HS-5 (cell line): ENCODE results near the gene TCERG1L.
"Not testable (repeated sequence)": the region's sequence is repeated elsewhere in the genome, so short reads cannot be mapped to it uniquely, and the experiment has no call there.

ENCODE experiments used
- DNase-seq: peaks from one replicate; pipeline ENCODE4 v3.0.0-alpha.2; 2012; ENCODE audit warnings: low read depth

TCERG1L gene

DNA sequence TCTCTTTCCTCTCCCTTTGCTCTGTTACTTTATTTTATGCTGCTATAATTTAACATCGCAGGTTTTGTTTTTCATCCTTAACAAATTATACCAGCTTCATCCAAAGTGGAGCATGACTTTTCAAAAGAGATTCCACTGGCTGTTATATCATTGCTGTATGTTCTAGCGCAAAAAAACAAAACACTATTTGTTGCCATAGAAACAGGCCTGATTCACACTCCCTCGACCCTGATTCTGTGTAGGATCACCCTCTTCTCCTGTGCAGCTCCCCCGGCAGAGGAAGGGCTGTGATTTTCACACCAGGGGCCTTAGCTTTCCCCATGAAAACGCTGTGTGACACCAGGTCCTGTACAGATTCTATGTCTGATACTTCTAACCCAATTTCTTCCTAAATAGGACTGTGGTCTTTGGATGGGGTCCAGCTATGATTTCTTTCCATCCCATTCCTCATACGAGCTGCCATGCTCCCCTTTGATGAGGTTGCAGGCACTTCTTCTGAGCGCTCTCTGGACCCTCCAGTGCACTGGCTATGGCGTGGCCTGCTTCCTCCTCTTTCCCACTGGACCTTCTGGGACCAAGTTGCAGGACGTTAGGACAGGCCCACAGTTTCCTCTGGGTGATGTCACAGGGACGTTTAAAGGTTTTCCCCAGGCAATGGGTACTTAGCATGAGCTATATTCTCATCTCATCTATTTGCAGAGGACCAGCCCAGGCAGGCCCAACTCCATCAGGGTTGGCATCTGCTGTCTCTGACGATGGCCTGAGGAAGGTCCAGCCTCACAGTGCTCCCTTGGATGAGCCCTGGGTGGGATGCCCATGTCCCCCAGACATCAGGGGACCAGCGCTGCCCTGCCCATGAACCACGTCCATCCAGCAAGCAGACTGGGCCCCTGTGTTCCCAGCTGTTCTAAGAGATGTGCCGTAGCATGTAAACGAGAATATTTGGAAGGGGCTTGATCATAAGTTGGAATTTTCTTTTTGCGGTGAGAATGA is 210.8 kb downstream of the TCERG1L start:
- not testable (repeated sequence) for DNase-seq

DNA sequence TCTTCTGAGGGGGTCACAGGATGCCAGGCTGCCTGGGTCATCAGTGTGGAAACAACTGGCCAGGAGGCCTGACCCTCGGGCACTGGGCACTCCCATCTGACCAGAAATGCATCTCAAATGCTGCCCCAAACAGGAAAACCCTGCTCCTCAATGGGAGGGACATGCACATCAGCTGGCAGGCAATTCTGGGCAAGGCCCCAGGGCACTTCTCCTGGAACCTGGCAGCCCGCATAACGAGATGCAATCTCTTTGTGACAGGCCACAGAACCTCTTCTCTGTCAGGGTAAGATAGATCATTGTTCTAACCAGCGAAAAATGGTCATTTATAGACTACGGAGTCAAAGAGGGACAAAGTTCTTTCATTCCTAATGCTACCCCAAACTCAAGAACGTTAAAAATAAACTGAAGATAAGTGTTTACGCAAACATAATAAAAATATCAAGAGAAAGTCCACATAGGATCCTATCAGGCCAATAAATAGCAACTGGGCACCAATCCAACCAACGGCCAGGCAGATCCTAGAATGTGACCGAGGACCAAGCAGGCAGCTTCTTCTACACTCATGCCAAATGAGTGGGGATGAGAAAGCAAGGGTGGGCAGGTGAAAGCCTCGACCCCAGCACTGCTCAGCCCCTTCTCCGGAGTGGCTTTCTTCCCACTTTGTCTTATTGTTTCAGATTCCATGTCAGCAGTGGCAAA is 212.3 kb downstream of the TCERG1L start:
- no peak for DNase-seq

DNA sequence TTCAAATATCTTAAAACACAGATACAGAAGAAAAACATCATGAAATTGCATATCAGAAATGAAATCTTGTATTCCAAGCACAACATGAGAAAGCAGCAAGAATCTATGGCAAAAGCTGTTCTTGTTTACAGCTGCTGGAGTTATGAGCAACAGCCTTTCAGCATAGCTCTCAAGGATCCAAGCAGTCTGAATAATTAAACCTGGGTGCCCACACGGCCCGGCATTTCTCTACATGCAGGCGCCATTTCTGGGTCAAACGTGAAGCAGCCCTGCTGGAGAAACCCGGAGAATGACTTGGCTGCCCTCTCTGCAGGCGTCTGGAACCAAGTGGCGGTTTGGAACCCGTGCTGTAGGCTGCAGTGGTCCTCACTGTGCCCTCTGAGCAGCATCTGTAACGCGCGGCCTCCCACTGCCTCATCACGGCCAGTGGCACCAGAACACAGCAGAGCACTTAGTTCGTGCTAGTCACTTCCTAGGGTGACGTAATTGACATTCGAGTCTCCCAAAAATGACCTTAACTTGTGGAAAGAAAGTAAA is 213.0 kb downstream of the TCERG1L start:
- DNase-seq: no peak

DNA sequence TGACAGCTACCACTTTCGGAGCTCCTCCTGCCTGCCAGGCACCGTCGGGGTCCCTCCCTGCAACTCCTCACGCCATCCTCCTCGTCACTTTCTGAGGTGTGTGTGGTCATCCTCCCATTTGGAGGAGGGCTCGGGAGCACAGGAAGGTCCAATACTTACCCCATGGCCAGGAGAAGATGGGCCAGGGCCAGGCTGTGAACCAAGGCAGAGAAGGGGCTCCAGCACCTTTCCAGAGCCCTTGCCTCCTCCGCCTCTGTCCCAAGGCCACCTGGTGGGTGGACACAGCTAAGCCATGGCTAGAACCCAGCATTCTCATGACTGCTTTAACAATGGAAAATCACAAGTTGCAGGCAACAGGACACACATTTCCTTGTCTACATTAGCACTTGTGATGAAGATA is 215.5 kb downstream of the TCERG1L start:
- DNase-seq: no peak

DNA sequence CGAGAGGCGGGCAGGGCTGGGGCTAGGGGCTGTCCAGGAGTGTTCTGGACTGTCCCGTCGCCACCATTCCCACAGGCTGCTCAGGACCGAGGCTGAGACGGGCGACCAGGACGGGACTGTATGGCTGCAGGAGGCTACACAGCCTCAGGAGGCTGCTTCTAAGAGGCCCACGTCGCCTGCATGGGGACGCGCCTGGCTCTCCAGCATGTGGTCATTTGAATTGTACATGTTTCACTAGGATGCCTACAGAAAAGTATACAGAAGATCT is 216.3 kb downstream of the TCERG1L start:
- no peak for DNase-seq

DNA sequence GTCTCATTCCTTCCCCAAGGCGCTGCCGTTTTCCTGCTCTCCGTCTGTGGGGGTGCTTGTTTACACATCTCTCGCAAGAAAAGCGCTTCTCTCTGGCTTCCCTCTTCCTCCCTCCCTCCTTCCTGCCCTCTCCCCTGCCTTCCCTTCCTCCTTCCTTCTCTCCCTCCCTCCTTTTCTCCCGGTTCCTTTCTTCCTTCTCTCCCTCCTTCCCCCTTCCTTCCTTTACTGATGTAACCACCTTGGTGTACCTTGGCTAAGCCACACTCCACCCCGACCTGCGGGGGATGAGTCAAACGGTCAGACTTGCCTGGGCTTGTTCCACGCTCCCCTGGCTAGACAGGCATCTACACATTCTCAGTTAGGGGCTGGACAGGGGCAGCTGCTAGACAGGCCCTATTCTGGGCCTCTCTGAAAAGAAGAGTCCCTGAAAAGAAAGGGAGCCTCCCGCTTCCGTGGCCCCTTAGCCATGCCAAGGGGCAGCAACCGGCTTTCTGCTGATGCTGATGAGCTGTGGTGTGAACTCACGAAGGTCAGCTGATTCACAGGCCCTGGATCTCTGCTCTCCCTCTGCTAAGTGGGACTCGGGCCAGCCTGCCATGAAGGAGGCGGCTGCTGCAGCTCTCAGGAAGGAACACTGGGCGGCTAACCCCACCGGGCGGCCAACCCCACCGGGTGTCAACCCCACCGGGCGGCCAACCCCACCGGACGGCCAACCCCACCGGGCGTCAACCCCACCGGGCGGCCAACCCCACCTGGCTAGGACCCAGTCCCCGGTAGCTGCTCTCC is 216.8 kb downstream of the TCERG1L start:
- no peak for DNase-seq

DNA sequence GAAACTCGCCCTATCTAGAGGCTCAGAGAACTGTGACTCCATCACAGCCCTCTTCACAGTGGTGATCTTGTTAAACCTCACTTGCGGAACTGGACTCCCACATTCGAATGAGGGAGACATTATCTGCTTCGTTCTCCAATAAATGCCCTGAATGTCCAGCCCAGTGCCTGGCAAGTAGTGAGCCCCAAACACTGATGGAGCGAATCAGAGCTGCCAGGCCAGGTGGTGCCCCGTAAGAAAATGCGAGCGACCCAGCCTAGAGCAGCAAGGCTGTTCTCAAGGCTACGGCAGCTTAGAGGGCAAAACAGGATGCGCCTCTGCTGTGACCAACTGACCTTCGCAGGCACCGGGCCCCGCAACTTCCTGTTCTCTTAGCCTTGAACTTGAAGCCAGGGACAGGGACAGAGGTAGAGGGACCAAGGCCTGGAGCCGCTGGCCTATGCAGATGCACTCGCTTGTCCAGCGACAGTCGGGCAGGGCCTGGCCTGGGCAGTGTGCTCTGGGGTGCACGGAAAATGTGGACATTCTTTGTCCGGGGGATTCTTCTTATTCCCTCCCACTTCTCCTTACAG is 217.6 kb downstream of the TCERG1L start:
- DNase-seq: no peak

DNA sequence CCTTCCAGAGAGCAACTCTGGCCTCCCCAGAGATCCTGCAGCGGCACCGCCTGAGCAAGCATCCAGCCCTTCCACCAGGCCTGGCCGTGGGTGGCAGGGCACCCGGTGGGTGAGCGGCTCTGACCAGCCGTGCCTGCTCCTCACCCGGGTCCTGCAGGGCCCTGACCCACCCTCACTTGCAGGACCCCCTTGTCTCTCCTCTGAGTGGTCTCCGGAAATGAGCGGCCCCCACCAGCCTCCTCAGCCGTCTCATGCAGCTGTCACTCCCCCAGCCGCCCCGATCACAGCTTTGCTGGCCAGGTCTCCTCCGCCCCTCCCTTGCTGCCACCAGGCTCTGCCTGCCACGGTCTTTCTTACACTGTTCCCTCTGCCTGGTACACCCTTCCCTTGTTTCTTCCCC is 218.2 kb downstream of the TCERG1L start:
- no peak for DNase-seq

DNA sequence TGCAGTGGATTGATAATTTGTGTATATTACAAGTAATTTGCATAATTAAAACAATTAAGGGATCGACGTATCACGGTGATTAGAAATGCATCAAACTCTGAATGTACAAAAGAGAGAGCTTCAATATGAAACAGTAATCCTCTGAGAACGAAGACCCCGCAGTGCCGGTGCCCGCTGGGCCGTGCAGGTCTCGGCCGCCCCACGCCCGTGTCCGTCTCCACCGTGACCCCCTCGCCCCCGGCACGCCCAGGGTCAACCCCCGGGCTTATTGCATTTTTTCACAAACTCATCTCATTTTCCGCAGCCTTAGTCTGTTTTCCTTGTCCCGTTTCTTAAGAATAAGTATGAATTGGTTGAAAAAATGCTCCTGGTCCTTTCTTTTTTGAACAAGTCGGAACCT is 218.6 kb downstream of the TCERG1L start:
- DNase-seq: no peak

DNA sequence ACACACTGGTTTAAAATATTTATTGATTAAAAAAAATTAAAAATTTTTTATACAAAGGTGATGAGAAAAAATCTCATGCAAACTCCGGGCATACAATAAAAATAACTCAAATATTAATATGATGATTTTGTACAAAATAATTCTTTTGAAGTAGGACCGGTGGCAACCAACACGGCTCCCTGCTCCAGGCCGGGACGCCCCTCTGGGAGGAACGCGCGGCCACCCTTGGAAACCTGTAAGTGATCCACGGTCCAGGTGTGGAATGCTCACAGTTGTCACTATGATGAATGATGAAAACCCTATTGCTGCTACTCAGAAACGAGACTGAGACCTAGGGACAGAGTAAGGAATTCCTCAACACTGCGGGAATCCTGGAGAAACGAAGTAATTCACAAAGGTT is 219.1 kb downstream of the TCERG1L start:
- DNase-seq: no peak

DNA sequence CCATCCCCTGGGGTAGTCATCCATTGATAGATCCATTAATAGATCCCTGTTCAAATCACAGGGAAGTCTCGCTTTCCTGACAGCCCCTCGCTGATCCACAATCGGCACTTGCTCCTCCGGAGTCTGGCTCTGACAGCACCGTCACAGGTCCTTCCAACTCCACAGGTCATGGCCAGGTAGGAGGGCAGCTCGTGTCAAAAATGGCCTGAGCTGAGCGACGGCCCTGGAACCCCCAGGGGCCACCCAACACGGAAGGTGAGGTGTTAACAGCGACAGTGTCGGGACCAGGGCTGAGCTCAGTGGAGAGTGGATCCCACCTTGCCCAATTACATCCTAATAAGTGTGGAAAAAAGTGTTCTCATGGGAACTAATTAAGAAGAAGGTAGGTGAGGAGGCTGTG is 219.8 kb downstream of the TCERG1L start:
- DNase-seq: no peak

DNA sequence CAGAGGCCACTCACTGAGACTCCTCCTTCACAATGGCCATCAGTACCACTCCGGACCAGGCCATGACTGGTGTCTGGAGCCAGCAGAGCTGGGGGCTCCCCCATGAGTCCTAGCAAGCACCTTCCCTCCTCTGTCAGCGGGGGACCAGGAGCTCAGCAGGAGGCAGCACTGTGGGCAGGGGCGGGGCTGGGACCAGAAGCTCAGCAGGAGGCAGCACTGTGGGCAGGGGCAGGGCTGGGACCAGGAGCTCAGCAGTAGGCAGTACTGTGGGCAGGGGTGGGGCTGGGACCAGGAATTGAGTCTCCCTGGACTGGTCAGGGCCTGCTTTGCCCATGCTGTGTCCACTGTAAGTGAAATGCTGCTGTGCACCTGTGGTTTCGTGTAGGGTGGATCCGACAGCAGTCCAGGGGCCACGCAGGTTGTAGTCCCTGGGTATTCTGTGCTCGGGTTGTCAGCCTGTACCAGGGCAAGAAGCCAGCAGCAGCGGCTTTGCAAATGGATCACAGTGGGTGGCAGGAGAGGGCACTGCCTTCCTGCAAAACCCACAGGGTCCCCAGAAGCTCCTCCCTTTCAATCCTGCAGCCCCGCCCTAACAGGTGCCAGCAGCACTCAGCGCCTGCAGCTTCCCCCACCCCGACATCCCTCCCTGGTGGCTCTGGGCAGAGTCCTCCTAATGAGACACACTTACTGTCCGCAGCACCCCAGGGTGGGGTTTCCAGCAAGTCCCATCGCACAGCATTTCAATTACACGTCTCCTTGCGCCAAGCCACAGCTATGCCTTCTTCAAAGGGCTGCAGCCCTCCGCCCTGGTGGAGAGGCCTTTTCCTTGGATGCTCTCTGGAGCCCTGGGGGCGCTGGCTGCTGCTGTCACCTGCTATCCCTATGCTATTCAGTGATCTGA is 220.5 kb downstream of the TCERG1L start:
- no peak for DNase-seq

DNA sequence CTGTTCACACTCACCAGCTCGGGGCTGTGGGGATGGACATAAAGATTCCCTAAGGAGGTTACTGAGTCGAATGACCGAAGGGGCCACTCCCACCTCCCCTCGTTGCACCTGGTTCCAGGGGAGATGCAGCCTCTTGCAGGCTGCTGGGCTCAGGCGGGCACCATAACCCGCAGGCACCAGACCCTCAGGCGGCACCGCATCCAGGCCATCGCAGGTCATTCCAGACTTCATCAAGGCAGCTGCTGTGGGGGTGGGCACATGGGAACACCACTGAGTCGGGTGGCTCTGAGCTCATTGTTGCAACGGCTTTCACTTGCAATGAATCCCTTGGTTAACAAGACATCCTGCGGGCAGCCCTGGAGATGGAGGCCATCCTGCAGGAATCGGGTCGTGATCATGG is 221.7 kb downstream of the TCERG1L start:
- no peak for DNase-seq

DNA sequence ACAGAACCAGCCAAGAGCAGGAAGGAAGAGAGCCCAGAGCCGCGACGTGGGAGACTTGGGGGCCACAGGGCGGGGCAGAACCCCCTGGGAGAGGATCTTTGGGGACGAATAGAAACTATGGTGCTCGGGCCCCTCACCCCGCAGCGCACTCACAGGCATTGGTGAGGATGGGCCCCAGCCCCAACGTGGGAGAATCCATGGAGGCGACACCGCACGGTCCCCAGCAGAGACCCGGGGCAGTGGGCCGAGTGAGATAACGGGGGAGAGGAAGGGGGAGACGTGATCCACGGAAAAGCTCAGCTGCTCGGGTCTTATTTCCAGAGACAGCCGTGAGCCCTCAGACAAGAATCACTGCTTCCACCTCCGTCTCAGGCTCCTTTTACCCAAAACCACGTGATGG is 222.4 kb downstream of the TCERG1L start:
- no peak for DNase-seq

DNA sequence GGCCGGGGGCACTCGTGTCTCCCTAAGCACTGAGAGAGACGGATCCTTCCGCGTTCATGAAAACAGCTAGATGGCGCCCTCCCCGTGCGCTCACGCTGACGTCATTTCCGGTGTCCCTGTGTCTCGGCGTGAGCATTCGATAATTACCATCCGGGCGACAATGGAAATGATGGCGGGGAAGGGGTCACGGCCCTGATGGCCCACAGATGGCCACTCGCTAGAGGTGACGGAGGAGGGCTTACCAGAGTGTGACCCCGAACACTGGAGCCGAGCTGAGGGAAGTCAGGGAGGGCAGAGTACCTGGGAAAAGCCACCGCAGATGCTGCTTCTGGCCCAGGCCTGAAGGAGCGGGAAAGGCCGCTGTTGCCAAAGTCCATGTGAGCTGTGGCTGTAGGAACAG is 222.9 kb downstream of the TCERG1L start:
- DNase-seq: no peak

DNA sequence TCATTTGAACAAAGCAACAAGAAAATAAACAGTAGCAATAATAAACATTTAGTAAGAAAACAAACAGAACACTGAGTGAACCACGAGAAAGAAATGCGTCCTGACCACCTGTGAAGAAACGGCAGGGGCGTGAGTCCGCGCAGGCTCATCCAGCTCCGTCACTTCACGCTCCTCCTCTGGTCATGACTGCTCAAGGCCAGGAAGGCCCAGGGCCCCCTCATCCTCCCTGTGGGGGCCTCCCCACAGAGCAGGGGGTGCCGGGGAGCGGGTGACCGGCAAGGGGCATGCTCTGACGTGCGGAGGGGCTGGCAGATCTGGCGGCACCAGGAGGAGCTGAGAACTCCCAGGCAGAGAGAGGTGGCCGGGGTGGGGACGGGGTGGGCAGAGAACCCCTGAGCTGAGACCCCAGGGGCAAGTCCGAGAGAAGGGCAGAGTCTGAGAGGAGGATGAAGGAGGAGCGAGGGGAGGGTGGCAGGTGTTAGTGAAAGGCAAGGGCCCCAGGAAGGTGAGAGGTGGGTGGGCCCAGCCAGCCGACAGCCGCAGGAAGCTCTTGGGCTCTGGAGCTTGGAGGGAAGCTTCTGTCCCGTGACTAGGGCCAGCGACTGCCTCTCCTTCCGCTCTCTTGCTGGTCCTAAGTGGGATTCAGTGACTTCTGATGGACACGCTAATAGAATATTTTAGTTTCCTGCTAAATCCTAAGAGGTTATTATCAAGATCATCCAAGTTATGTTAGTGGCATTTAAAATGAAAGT is 223.9 kb downstream of the TCERG1L start:
- no peak for DNase-seq

DNA sequence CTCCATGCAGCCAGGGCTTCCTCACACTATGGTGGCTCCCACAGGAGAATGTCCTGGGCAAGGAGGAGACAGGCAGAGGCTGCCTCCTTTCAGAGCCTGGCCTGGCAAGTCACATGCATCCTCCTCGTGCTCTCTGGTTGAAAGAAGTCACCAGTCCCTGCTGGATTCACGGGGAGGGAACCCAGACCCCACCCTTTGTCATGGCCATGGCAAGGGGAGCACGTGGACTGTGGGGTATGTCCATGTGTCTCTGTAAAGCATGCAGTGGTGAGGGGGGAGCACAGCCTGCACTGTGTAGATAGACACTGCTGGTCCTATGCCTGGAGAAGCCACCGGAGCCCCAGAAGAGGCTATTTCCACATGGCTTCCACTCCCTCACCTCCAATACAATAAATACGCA is 225.0 kb downstream of the TCERG1L start:
- no peak for DNase-seq

DNA sequence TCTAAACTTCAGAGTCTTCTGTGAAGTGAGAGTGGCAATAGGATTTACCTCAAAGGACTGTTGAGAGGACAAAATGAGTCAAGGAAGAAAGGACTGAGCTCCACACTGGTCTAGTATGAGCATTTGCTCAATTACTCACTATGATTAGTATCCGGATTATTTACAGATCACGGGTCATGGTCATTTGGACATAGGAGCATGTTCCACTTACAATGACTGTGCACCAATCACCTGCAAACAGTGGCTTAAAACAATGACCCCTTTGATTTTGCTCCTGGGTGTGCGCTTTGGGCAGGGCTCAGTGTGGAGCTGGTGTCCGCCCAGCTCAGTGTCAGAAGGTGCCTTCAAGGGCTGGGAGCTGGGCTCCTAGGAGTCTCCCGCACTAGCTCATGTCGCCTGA is 225.4 kb downstream of the TCERG1L start:
- no peak for DNase-seq

DNA sequence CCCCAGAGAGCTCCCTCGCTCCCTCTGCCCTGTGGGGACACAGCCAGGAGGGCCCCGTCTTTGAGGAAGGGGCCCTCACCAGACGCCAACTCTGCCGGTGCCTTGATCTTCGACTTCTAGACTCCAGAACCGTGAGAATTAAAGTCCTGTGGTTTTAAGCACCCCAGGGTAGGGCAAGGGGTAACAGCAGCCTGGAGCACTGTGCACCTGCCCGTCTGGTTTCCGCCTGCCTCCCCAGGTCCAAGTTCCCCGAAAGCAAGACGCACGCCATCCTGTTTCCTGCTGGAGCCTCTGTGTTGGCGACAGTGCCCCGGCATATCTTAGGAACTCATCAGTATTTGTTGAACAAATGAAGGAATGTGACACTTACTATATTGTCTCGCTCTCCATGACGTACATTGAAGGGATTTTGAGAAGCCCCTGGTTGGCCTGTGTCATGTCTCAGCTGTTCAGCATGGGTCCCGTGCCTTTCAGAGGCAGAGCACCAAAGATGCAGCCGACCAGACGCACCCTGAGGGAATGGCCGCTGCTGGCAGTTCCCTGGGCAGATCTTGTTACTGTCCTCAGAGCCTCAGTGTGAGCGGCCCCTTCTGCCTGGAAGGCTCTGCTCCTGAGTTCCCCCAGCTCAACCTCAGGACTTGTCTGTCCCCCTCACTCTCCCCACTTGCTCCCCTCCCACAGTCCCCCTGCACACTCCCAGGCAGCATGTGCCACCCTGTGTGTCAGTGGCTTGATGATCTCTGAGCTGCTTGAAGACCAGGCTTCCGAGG is 226.2 kb downstream of the TCERG1L start:
- DNase-seq: no peak

DNA sequence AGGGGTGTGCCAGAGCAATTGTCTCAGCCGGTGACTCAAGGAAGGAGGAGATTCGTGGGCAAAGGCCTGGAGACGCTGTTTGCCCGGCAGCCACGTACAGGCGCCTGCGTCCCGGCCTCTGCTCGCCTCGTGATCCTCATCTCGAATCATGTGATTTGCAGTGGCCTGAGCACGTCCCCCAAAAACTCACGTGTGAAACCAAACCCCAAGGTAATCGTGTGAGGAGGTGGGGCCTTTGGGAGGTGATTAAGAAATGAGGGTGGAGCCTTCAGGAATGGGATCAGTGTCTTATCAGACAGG is 226.8 kb downstream of the TCERG1L start:
- DNase-seq: no peak
